Measurements from ENCODE around the gene PPM1A.

PPM1A gene

DNA sequence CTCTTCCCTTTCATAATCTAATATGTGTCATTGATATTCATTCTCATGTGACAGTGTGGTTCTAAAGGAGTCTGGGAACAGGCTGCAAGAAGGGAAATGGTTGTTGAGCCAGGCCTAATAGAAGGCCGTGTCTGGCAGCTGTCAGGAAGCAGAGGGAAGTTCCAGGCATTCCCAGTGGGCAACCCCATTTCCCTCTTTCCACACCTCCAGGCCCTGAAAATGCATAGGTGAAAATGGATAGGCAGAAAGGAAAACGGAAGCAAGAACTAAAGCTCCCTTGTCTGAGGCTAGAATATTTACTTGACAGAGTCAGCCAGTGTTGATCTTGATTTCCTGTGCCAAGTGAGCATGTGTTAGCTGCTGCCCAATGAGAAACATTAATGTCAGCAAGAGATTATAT lies 97.7 kb downstream of the PPM1A start:
- Histone ChIP-seq H3K27ac (ENCODE audit: poor library complexity, severe bottlenecking) (no peak overlapping the region), H3K36me3 (ENCODE audit: low read depth) (no peaks in the 10 kb centered on the region), H3K4me1 (ENCODE audit: insufficient read depth, poor library complexity, severe bottlenecking) (no peaks in the 10 kb centered on the region), H3K4me3 (ENCODE audit: severe bottlenecking) (no peak overlapping the region), H3K27me3 (ENCODE audit: insufficient read depth, poor library complexity, severe bottlenecking) (peaks cover 16% of the 10 kb centered on the region), H3K9me3 (ENCODE audit: severe bottlenecking) (no peaks in the 10 kb centered on the region)
- DNase-seq (ENCODE audit: low spot score) (no peak), ATAC-seq (ENCODE audit: low read depth) (no peak)
- TF ChIP-seq, protein P1, sequence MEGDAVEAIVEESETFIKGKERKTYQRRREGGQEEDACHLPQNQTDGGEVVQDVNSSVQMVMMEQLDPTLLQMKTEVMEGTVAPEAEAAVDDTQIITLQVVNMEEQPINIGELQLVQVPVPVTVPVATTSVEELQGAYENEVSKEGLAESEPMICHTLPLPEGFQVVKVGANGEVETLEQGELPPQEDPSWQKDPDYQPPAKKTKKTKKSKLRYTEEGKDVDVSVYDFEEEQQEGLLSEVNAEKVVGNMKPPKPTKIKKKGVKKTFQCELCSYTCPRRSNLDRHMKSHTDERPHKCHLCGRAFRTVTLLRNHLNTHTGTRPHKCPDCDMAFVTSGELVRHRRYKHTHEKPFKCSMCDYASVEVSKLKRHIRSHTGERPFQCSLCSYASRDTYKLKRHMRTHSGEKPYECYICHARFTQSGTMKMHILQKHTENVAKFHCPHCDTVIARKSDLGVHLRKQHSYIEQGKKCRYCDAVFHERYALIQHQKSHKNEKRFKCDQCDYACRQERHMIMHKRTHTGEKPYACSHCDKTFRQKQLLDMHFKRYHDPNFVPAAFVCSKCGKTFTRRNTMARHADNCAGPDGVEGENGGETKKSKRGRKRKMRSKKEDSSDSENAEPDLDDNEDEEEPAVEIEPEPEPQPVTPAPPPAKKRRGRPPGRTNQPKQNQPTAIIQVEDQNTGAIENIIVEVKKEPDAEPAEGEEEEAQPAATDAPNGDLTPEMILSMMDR (IDR thresholded peaks at IDR 0.05; ENCODE audit: poor library complexity, severe bottlenecking): no peak

DNA sequence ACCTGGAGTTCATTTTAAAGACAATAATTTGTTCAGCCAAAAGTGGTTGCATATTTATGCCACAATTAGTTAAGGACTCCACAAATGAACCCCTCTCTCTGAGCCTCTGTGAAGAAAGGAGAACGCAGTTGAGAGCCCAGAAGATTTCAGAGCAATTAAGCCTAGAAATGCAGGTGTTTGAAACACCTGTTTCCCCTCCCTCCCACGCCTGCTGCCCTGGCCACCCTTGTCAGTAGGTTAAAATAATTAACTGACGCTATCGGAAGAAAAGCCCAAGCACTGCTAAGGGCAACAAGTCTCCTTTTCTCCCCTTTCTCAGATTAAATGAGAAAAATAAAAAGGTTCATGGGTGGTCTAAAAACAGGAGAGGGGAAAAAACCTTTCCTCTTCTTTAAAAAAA lies 99.2 kb downstream of the PPM1A start:
- H3K36me3 ChIP-seq (ENCODE audit: low read depth): no peaks in the 10 kb centered on the region
- H3K27ac ChIP-seq (ENCODE audit: poor library complexity, severe bottlenecking): no peak overlapping the region
- H3K4me3 ChIP-seq (ENCODE audit: severe bottlenecking): no peak overlapping the region
- ATAC-seq (ENCODE audit: low read depth): no peak
- DNase-seq (ENCODE audit: low spot score): no peak
- no peaks in the 10 kb centered on the region for H3K9me3 ChIP-seq (ENCODE audit: severe bottlenecking)
- H3K4me1 ChIP-seq (ENCODE audit: insufficient read depth, poor library complexity, severe bottlenecking): no peaks in the 10 kb centered on the region
- TF ChIP-seq, protein P1 (IDR thresholded peaks at IDR 0.05; ENCODE audit: poor library complexity, severe bottlenecking): no peak
- H3K27me3 ChIP-seq (ENCODE audit: insufficient read depth, poor library complexity, severe bottlenecking): peaks cover 16% of the 10 kb centered on the region

Data from RWPE2 (cell line).